Muscle layer of duodenum (tissue), 2 donors: ENCODE data around the gene PNLIPRP3.
A peak's percentile ranks its signal among the peaks of the same experiment; 100 is the strongest.

Experiments
- H3K27ac ChIP-seq: one replicate; pipeline ENCODE4 v1.7.0; 2013; ENCODE audit warnings: mild to moderate bottlenecking, low read length
- H3K27me3 ChIP-seq: one replicate; pipeline ENCODE4 v1.7.0; 2013; ENCODE audit warnings: low read depth, mild to moderate bottlenecking, control low read depth, low read length
- H3K36me3 ChIP-seq, 2 donors: one replicate each; pipeline ENCODE4 v1.7.0; 2013; ENCODE audit warnings: low read length in 2 of 2, control low read depth in 1 of 2, mild to moderate bottlenecking in 1 of 2; ENCODE audit not compliant: insufficient read depth in 2 of 2, control insufficient read depth in 1 of 2
- H3K4me1 ChIP-seq, 2 donors: one replicate each; pipeline ENCODE4 v1.7.0; 2013; ENCODE audit warnings: low read length in 2 of 2, mild to moderate bottlenecking in 2 of 2, control low read depth in 1 of 2, moderate library complexity in 1 of 2; ENCODE audit not compliant: insufficient read depth in 2 of 2, control insufficient read depth in 1 of 2
- H3K4me3 ChIP-seq, 2 donors: one replicate each; pipeline ENCODE4 v1.7.0; 2013; ENCODE audit warnings: low read length in 2 of 2, low read depth in 1 of 2, mild to moderate bottlenecking in 1 of 2
- H3K9me3 ChIP-seq, 2 donors: one replicate each; pipeline ENCODE4 v1.7.0; 2013; ENCODE audit warnings: low read length in 2 of 2, control low read depth in 1 of 2, mild to moderate bottlenecking in 1 of 2; ENCODE audit not compliant: control insufficient read depth in 1 of 2
- donor health status: healthy.

PNLIPRP3 gene

DNA sequence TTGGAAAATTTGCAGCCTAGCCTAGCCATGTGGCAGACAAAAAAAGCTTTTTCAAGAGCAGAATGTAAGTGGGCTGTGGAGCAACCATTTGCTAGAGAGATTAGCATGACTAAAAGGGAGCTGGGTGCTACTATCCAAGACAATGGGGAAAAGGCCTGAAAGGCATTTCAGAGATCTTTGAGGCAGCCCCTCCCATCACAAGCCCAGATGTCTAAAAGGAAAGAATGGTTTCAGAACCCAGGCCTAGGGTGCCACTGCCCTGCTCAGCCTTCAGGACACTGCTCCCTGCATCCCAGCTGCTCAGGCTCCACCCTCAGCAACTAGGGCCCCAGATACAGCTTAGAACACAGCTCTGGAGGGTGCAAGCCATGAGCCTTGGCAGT lies 24.7 kb downstream of the PNLIPRP3 start:
- Histone ChIP-seq H3K4me3 (no peak overlapping the region), H3K27me3 (no peaks in the 10 kb centered on the region), H3K9me3 (peaks cover 0 to 9% of the 10 kb centered on the region in 2 donors), H3K4me1 (no peaks in the 10 kb centered on the region), H3K27ac (no peak overlapping the region), H3K36me3 (no peaks in the 10 kb centered on the region)

DNA sequence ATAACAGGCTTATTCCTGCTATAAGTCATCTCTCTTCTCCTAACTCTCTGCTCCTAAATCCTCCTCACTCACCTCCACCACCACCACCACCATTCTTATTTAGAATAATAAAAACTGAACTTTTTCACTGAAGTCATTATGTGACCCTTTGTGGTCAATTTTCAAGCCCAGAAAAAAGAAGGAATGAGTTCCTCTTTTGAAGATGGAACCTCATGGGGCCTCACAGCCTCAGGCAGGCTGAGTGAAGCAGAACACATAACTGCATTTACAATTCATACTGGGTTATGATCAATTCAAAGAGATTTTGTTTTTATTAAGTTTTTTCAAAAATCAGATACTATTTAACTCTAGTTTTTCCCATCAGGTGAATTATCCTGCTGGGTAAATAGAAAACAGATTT lies 29.8 kb downstream of the PNLIPRP3 start:
- Histone ChIP-seq H3K9me3 (peaks cover 0 to 3% of the 10 kb centered on the region in 2 donors), H3K27ac (no peak overlapping the region), H3K4me3 (no peak overlapping the region), H3K27me3 (no peaks in the 10 kb centered on the region), H3K4me1 (no peaks in the 10 kb centered on the region), H3K36me3 (no peaks in the 10 kb centered on the region)

DNA sequence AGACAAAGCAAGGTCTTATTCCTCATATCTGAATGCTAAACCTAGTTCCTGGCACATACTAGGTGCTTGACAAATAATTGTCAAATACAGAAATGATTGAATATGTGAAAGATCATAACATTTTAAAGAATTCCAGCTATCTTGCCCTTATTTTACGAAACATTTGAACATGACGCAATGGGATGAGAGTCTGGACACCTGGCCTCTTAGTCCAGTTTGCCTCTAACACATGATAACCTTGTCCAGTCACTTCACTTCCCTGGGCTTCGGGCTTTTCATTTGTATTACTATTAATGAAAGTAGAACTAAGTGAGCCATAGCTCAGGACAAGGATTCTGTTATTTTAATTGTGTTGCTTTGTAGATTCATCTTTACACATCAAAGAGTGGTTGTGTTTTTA lies 32.6 kb downstream of the PNLIPRP3 start:
- Histone ChIP-seq H3K4me3 (no peak overlapping the region), H3K27ac (no peak overlapping the region), H3K9me3 (no peaks in the 10 kb centered on the region), H3K36me3 (no peaks in the 10 kb centered on the region), H3K4me1 (no peaks in the 10 kb centered on the region), H3K27me3 (no peaks in the 10 kb centered on the region)

DNA sequence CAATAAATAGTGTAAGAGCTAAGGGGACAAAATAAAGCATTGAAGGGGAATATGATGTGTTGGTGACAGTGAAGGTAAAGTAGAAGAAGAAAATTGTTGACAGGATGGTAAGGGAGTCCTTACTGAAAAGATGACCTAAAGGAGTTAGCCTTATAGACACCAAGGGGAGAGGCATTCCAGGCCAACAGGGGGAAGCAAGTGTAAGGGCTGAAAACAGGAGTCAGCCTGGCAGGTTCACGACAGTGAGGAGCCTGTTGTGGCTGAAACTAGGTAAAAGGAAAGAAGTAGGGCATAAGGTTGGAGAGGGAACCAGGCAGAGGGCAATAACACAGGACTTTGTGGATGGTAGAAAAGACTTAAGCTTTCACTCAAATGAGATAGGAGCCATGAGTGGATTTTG lies 34.0 kb downstream of the PNLIPRP3 start:
- Histone ChIP-seq H3K27ac (no peak overlapping the region), H3K36me3 (no peaks in the 10 kb centered on the region), H3K27me3 (no peaks in the 10 kb centered on the region), H3K4me3 (no peak overlapping the region), H3K4me1 (no peaks in the 10 kb centered on the region), H3K9me3 (no peaks in the 10 kb centered on the region)

- Histone ChIP-seq H3K4me3 (no peak overlapping the region), H3K27me3 (no peaks in the 10 kb centered on the region), H3K27ac (no peak overlapping the region), H3K36me3 (no peaks in the 10 kb centered on the region), H3K9me3 (no peaks in the 10 kb centered on the region), H3K4me1 (no peaks in the 10 kb centered on the region)
These were observed 36.6 kb downstream of the PNLIPRP3 start for GRCh38 chr10:116464257-116464656.

DNA sequence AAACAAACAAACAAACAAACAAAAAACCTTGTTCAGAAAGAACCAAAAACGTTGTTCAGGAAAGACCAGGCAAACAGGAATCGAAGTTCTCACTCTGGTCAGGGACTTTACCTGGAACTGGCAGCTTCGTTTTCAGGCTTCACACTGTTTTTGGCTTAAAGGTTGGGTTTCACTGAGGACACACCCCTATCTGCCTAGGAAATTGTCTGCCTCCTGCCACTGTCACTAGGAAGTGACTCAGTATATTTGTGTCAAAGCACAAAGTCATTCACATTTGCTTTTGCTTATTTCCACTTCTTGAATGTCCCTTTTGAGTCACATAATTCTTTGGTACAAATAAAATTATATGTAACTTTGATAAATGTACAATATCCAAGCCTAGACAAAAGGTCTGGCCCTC lies 37.9 kb downstream of the PNLIPRP3 start:
- Histone ChIP-seq H3K9me3 (no peaks in the 10 kb centered on the region), H3K36me3 (no peaks in the 10 kb centered on the region), H3K27ac (no peak overlapping the region), H3K27me3 (no peaks in the 10 kb centered on the region), H3K4me3 (no peak overlapping the region), H3K4me1 (no peaks in the 10 kb centered on the region)

- no peaks in the 10 kb centered on the region for H3K27me3 ChIP-seq
- H3K4me1 ChIP-seq = no peaks in the 10 kb centered on the region
- no peaks in the 10 kb centered on the region for H3K9me3 ChIP-seq
- H3K27ac ChIP-seq = no peak overlapping the region
- H3K36me3 ChIP-seq = no peaks in the 10 kb centered on the region
- no peak overlapping the region for H3K4me3 ChIP-seq
These were observed 39.2 kb downstream of the PNLIPRP3 start for GRCh38 chr10:116466715-116467422.

DNA sequence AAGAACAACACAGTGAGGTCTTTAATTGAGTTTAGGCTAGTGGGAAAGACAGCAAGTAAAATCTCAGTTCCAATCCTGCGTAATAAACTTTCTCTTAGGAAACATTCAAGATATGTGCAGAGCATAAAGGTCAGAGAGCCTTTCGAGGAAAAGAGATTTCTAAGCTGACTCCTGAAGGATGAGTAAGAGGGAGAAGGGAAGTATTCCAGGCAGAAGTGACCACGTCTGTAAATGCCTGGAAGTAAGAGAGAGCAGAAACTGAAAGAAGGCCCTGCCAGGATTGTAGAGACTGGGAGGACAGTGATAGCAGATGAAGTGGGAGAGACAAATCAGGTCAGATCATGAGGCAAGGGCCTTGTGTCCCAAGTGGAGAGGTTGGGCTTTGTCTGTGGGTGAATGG lies 41.8 kb downstream of the PNLIPRP3 start:
- H3K4me3 ChIP-seq = no peak overlapping the region
- no peaks in the 10 kb centered on the region for H3K27me3 ChIP-seq
- H3K9me3 ChIP-seq = no peaks in the 10 kb centered on the region
- H3K4me1 ChIP-seq = peaks cover 4 to 10% of the 10 kb centered on the region in 2 donors
- no peaks in the 10 kb centered on the region for H3K36me3 ChIP-seq
- no peak overlapping the region for H3K27ac ChIP-seq

GRCh38 chr10:116470071-116470470 lies 42.4 kb downstream of the PNLIPRP3 start:
- no peaks in the 10 kb centered on the region for H3K36me3 ChIP-seq
- H3K27ac ChIP-seq = no peak overlapping the region
- peaks cover 4 to 10% of the 10 kb centered on the region in 2 donors for H3K4me1 ChIP-seq
- no peak overlapping the region for H3K4me3 ChIP-seq
- no peaks in the 10 kb centered on the region for H3K9me3 ChIP-seq
- H3K27me3 ChIP-seq = no peaks in the 10 kb centered on the region

GRCh38 chr10:116470768-116471415 lies 43.2 kb downstream of the PNLIPRP3 start:
- H3K4me3 ChIP-seq = no peak overlapping the region
- H3K27ac ChIP-seq = no peak overlapping the region
- H3K36me3 ChIP-seq = no peaks in the 10 kb centered on the region
- no peaks in the 10 kb centered on the region for H3K27me3 ChIP-seq
- peaks cover 4 to 10% of the 10 kb centered on the region in 2 donors for H3K4me1 ChIP-seq
- no peaks in the 10 kb centered on the region for H3K9me3 ChIP-seq

DNA sequence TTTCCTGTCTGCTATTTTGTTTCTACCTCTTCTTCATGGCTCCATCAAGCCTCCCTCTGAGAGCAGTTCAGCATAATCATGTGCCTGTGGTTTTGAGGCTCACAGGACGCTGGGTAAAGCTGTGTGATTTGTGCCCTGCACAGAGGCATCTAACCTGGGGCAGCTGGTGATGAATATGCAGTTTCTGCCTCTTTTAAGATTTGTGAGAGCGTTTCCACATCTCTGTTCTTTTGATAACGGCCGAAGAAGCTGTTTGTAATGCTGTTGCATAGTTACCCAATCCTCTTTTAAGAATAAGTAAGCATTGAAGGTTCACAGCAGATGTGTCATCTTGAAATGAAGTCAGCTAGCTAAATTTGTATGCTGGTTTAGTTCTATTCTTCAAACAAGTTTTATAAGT lies 45.2 kb downstream of the PNLIPRP3 start:
- Histone ChIP-seq H3K27me3 (no peaks in the 10 kb centered on the region), H3K4me1 (peaks cover 4 to 26% of the 10 kb centered on the region in 2 donors), H3K27ac (no peak overlapping the region), H3K4me3 (peak overlapping the region in 1 of 2 donors; percentile 27), H3K36me3 (no peaks in the 10 kb centered on the region), H3K9me3 (no peaks in the 10 kb centered on the region)

- Histone ChIP-seq H3K4me3 (no peak overlapping the region), H3K9me3 (no peaks in the 10 kb centered on the region), H3K27me3 (no peaks in the 10 kb centered on the region), H3K36me3 (no peaks in the 10 kb centered on the region), H3K27ac (no peak overlapping the region), H3K4me1 (peaks cover 4 to 31% of the 10 kb centered on the region in 2 donors)
These were observed 48.2 kb downstream of the PNLIPRP3 start for GRCh38 chr10:116475866-116476265.
